H9 (cell line): ENCODE measurements around the gene CACFD1. TPM values are rescaled to one million over a fixed set of nuclear protein-coding genes. Genes with fewer than 3 reads are reported as not detected.

Experiments
- DNase-seq: peaks from one replicate; pipeline ENCODE4 v3.0.0-alpha.2; 2017
- H2AFZ ChIP-seq: one replicate; pipeline ENCODE4 v1.6.1; 2013; ENCODE audit warnings: mild to moderate bottlenecking, low read length, control low read depth, moderate library complexity
- H2AK5ac ChIP-seq: 2 replicates; pipeline ENCODE4 v1.6.1; 2013; ENCODE audit warnings: low read length, control low read depth, mixed read lengths; ENCODE audit not compliant: insufficient read length
- H2BK120ac ChIP-seq: one replicate; pipeline ENCODE4 v1.6.1; 2013; ENCODE audit warnings: low read depth, mild to moderate bottlenecking, low read length, control low read depth, inconsistent platforms; ENCODE audit not compliant: poor library complexity, severe bottlenecking
- H2BK12ac ChIP-seq: 2 replicates; pipeline ENCODE4 v1.6.1; 2013; ENCODE audit warnings: low read length, control low read depth, mixed read lengths, low read depth; ENCODE audit not compliant: insufficient read length
- H2BK15ac ChIP-seq: 2 replicates; pipeline ENCODE4 v1.6.1; 2013; ENCODE audit warnings: low read depth, low read length, control low read depth
- H2BK20ac ChIP-seq: one replicate; pipeline ENCODE4 v1.6.1; 2013; ENCODE audit warnings: low read depth, mild to moderate bottlenecking, low read length, control low read depth, inconsistent platforms; ENCODE audit not compliant: poor library complexity, severe bottlenecking
- H2BK5ac ChIP-seq: 2 replicates; pipeline ENCODE4 v1.6.1; 2013; ENCODE audit warnings: low read length, control low read depth, mixed read lengths; ENCODE audit not compliant: insufficient read length
- H3K14ac ChIP-seq: 2 replicates; pipeline ENCODE4 v1.6.1; 2013; ENCODE audit warnings: low read length, control low read depth; ENCODE audit not compliant: insufficient read depth
- H3K18ac ChIP-seq: 2 replicates; pipeline ENCODE4 v1.6.1; 2013; ENCODE audit warnings: low read depth, mild to moderate bottlenecking, mixed read lengths, low read length, control low read depth; ENCODE audit not compliant: insufficient read length
- H3K23ac ChIP-seq: 2 replicates; pipeline ENCODE4 v1.6.1; 2013; ENCODE audit warnings: low read length, control low read depth, mixed read lengths, low read depth; ENCODE audit not compliant: insufficient read length
- H3K23me2 ChIP-seq: 2 replicates; pipeline ENCODE4 v1.6.1; 2013; ENCODE audit warnings: low read depth, mild to moderate bottlenecking, mixed read lengths, low read length, control low read depth; ENCODE audit not compliant: insufficient read length, poor library complexity, severe bottlenecking
- H3K27ac ChIP-seq: 2 replicates; pipeline ENCODE4 v1.5.1; 2013; ENCODE audit warnings: low read length, control low read depth, mixed read lengths, low read depth; ENCODE audit not compliant: insufficient read length
- H3K27me3 ChIP-seq: 2 replicates; pipeline ENCODE4 v1.6.1; 2013; ENCODE audit warnings: low read length, control low read depth, inconsistent platforms; ENCODE audit not compliant: insufficient read depth
- H3K4ac ChIP-seq: 2 replicates; pipeline ENCODE4 v1.6.1; 2013; ENCODE audit warnings: low read depth, mild to moderate bottlenecking, control low read depth, inconsistent platforms, low read length, moderate library complexity
- H3K4me1 ChIP-seq: 2 replicates; pipeline ENCODE4 v1.6.1; 2013; ENCODE audit warnings: low read length, control low read depth, inconsistent platforms; ENCODE audit not compliant: insufficient read depth
- H3K4me2 ChIP-seq: 2 replicates; pipeline ENCODE4 v1.6.1; 2013; ENCODE audit warnings: low read length, control low read depth, mixed read lengths; ENCODE audit not compliant: insufficient read length, insufficient read depth
- H3K56ac ChIP-seq: 2 replicates; pipeline ENCODE4 v1.6.1; 2013; ENCODE audit warnings: low read depth, mild to moderate bottlenecking, mixed read lengths, low read length, control low read depth; ENCODE audit not compliant: insufficient read length
- H3K79me1 ChIP-seq: 2 replicates; pipeline ENCODE4 v1.6.1; 2013; ENCODE audit warnings: low read depth, mild to moderate bottlenecking, moderate library complexity, low read length, control low read depth, inconsistent platforms; ENCODE audit not compliant: insufficient read depth, poor library complexity, severe bottlenecking
- H3K79me2 ChIP-seq: 2 replicates; pipeline ENCODE4 v1.6.1; 2013; ENCODE audit warnings: low read length, control low read depth, inconsistent platforms; ENCODE audit not compliant: insufficient read depth
- H3K9ac ChIP-seq: 2 replicates; pipeline ENCODE4 v1.6.1; 2013; ENCODE audit warnings: low read length, control low read depth, mixed read lengths; ENCODE audit not compliant: insufficient read length; ENCODE audit errors: extremely low read depth
- H3K9me3 ChIP-seq: one replicate; pipeline ENCODE4 v1.6.1; 2013; ENCODE audit warnings: low read depth, low read length, inconsistent platforms; ENCODE audit not compliant: control insufficient read depth
- H3T11ph ChIP-seq: one replicate; pipeline ENCODE4 v1.6.1; 2013; ENCODE audit warnings: mild to moderate bottlenecking, low read length, control low read depth, inconsistent platforms
- H4K20me1 ChIP-seq: one replicate; pipeline ENCODE4 v1.6.1; 2013; ENCODE audit not compliant: control insufficient read depth, insufficient read length, insufficient read depth
- H4K5ac ChIP-seq: 2 replicates; pipeline ENCODE4 v1.6.1; 2013; ENCODE audit warnings: low read depth, mild to moderate bottlenecking, mixed read lengths, low read length, control low read depth; ENCODE audit not compliant: insufficient read length
- H4K8ac ChIP-seq: replicated peaks from 2 replicates; pipeline ENCODE4 v1.6.1; 2013; ENCODE audit warnings: low read length, control low read depth, mixed read lengths, low read depth; ENCODE audit not compliant: insufficient read length
- H4K91ac ChIP-seq: 2 replicates; pipeline ENCODE4 v1.6.1; 2013; ENCODE audit warnings: low read depth, mild to moderate bottlenecking, moderate library complexity, mixed read lengths, low read length, control low read depth; ENCODE audit not compliant: insufficient read length
- H3K27ac Mint-ChIP-seq, 3 experiments: 2 replicates in 2 of 3; 3 replicates in 1 of 3; pipeline ENCODE4 v1.8.0; 2020 to 2021; ENCODE audit warnings: mixed read lengths in 3 of 3, mild to moderate bottlenecking in 1 of 3, moderate library complexity in 1 of 3
- H3K27me3 Mint-ChIP-seq: 2 replicates; pipeline ENCODE4 v1.8.0; 2021; ENCODE audit warnings: low read depth, mild to moderate bottlenecking, moderate library complexity, mixed read lengths
- H3K36me3 Mint-ChIP-seq, 3 experiments: 2 replicates in 2 of 3; 3 replicates in 1 of 3; pipeline ENCODE4 v1.8.0; 2020 to 2021; ENCODE audit warnings: low read depth in 3 of 3, mixed read lengths in 3 of 3; ENCODE audit not compliant: insufficient read depth in 1 of 3
- H3K4me1 Mint-ChIP-seq, 2 experiments: 2 replicates each; pipeline ENCODE4 v1.8.0; 2020; ENCODE audit warnings: mixed read lengths in 2 of 2
- H3K4me3 Mint-ChIP-seq, 2 experiments: 2 replicates in 1 of 2; 3 replicates in 1 of 2; pipeline ENCODE4 v1.8.0; 2020 to 2021; ENCODE audit warnings: mild to moderate bottlenecking in 2 of 2, mixed read lengths in 2 of 2, moderate library complexity in 1 of 2
- H3K9me3 Mint-ChIP-seq, 2 experiments: 2 replicates in 1 of 2; 3 replicates in 1 of 2; pipeline ENCODE4 v1.8.0; 2020; ENCODE audit warnings: mild to moderate bottlenecking in 2 of 2, mixed read lengths in 2 of 2, moderate library complexity in 1 of 2
- CTCF ChIP-seq: fragments of 200-600 bp; sonication (generic); conservative IDR thresholded peaks from 3 replicates; pipeline ENCODE4 v1.8.0; 2021; ENCODE audit warnings: antibody characterized with exemption, mild to moderate bottlenecking
- WGBS: extraction: QIAGEN DNeasy Blood & Tissue Kit; methylation state at CpG from one replicate; pipeline ENCODE4 v1.1.7; 2013; ENCODE audit warnings: missing lambda C conversion rate, low lambda C conversion rate, mixed read lengths; ENCODE audit not compliant: insufficient read length; ENCODE audit errors: extremely low coverage; 5-methylcytosine and 5-hydroxymethylcytosine counted together
- total RNA-seq: library from RNA; stranded (reverse); gene quantifications from 2 replicates; pipeline ENCODE4 v1.2.1, GENCODE V29; 2021

Gene CACFD1
- total RNA-seq, 1 experiment from 2014 or later = 20.0 TPM

GRCh38 chr9:133520121-133520835 lies 60.5 kb downstream of the CACFD1 start:
- no peak for DNase-seq
- H4K91ac ChIP-seq = no peak overlapping the region
- no peak overlapping the region for H2BK15ac ChIP-seq
- no peak overlapping the region for H4K8ac ChIP-seq
- no peak overlapping the region for H2AFZ ChIP-seq
- peaks cover 11% of the 10 kb centered on the region for H3K27me3 Mint-ChIP-seq
- no peaks in the 10 kb centered on the region for H3K36me3 Mint-ChIP-seq
- H3K79me2 ChIP-seq = no peaks in the 10 kb centered on the region
- H4K5ac ChIP-seq = no peak overlapping the region
- no peaks in the 10 kb centered on the region for H3K79me1 ChIP-seq
- no CpG with 5 or more reads among the region's 24 CpGs for WGBS
- H2AK5ac ChIP-seq = no peak overlapping the region
- no peak overlapping the region for H3K9ac ChIP-seq
- no peak overlapping the region for H3T11ph ChIP-seq
- 0 out of 4 replicates have a peak, but pooled peaks cover 0 to 3% of the 10 kb centered on the region in 2 experiments for H3K4me1 Mint-ChIP-seq
- H3K23me2 ChIP-seq = no peaks in the 10 kb centered on the region
- no peak overlapping the region for H3K27ac ChIP-seq
- no peak overlapping the region for H3K18ac ChIP-seq
- no peak overlapping the region for H3K4ac ChIP-seq
- no peak overlapping the region for H2BK120ac ChIP-seq
- no peaks in the 10 kb centered on the region for H3K4me1 ChIP-seq
- H3K14ac ChIP-seq = no peak overlapping the region; the same call in 1 of the 2 replicates
- no peak overlapping the region for H3K4me2 ChIP-seq
- no peak overlapping the region for H3K23ac ChIP-seq
- no peaks in the 10 kb centered on the region for H3K27me3 ChIP-seq
- H3K27ac Mint-ChIP-seq = no peak overlapping the region
- H2BK12ac ChIP-seq = no peak overlapping the region
- no peak overlapping the region for H3K56ac ChIP-seq
- no peak for TF ChIP-seq CTCF
- H3K9me3 Mint-ChIP-seq = no peaks in the 10 kb centered on the region
- H2BK20ac ChIP-seq = no peak overlapping the region
- no peaks in the 10 kb centered on the region for H3K9me3 ChIP-seq
- no peak overlapping the region for H3K4me3 Mint-ChIP-seq
- no peak overlapping the region for H2BK5ac ChIP-seq
- H4K20me1 ChIP-seq = no peaks in the 10 kb centered on the region

Other genes with a start within 250 kb of the CACFD1 start
- gene ABO, start 184.8 kb upstream of the CACFD1 start, total RNA-seq = 0.31 and 0.37 TPM in 2 replicates
- gene SURF6, start 123.8 kb upstream of the CACFD1 start, total RNA-seq = 55.1 and 56.3 TPM in 2 replicates
- 60.1 and 63.7 TPM in 2 replicates for gene MED22, start 111.8 kb upstream of the CACFD1 start, total RNA-seq
- 2,874 and 2,895 TPM in 2 replicates for gene RPL7A, start 111.8 kb upstream of the CACFD1 start, total RNA-seq
- 43.3 and 46.8 TPM in 2 replicates for gene SURF1, start 103.5 kb upstream of the CACFD1 start, total RNA-seq
- 44.4 and 46.1 TPM in 2 replicates for gene SURF2, start 103.4 kb upstream of the CACFD1 start, total RNA-seq
- gene SURF4, start 83.9 kb upstream of the CACFD1 start, total RNA-seq = 146 and 148 TPM in 2 replicates
- 0.57 TPM in 1 of 2 replicates, not detected in the other for gene STKLD1, start 83.6 kb upstream of the CACFD1 start, total RNA-seq
- 33.6 and 35.2 TPM in 2 replicates for gene REXO4, start 42.0 kb upstream of the CACFD1 start, total RNA-seq
- 8.2 and 8.8 TPM in 2 replicates for gene ADAMTS13, start 37.6 kb upstream of the CACFD1 start, total RNA-seq
- 18.7 and 19.5 TPM in 2 replicates for gene SLC2A6, start 19.1 kb downstream of the CACFD1 start, total RNA-seq
- gene MYMK, start 65.0 kb downstream of the CACFD1 start, total RNA-seq = not detected in 2 replicates
- gene ADAMTSL2, start 74.7 kb downstream of the CACFD1 start, total RNA-seq = 0.61 and 0.86 TPM in 2 replicates
- gene FAM163B, start 149.4 kb downstream of the CACFD1 start, total RNA-seq = 0.39 and 0.64 TPM in 2 replicates
- gene DBH, start 176.4 kb downstream of the CACFD1 start, total RNA-seq = not detected in 2 replicates